HEK293 (cell line): ENCODE results near the gene GAST.
"Not testable (repeated sequence)": the region's sequence is repeated elsewhere in the genome, so short reads cannot be mapped to it uniquely, and the experiment has no call there.

ENCODE experiments used
- CTCF ChIA-PET: fragments of 350-600 bp; formaldehyde crosslinking; extraction: SDS; loops from one replicate; lab custom pipeline; 2021; ENCODE audit warnings: antibody characterized with exemption; lab: Yijun Ruan, JAX
- POLR2A ChIA-PET: fragments of 300-600 bp; formaldehyde crosslinking; extraction: SDS; loops from one replicate; lab custom pipeline; 2020; ENCODE audit warnings: antibody characterized with exemption, inconsistent platforms; lab: Yijun Ruan, JAX
- H3K27ac ChIP-seq: fragments of 200-500 bp; sonication (Bioruptor generic); 2 replicates; pipeline ENCODE4 v1.5.1; 2014; ENCODE audit warnings: low read depth, low read length, control low read depth, inconsistent platforms; ENCODE audit errors: extremely low read depth
- H3K36me3 ChIP-seq, 2 experiments: fragments of 200-500 bp in 1 of 2; sonication (Bioruptor generic) in 1 of 2; 1 replicate in 1 of 2; 2 replicates in 1 of 2; pipeline ENCODE4 v1.5.1; 2014 to 2017; ENCODE audit warnings: inconsistent platforms in 2 of 2, low read length in 2 of 2; ENCODE audit not compliant: control insufficient read depth in 2 of 2, insufficient read depth in 1 of 2
- H3K4me1 ChIP-seq: fragments of 200-500 bp; sonication (Bioruptor generic); 2 replicates; pipeline ENCODE4 v1.5.1; 2014; ENCODE audit warnings: mild to moderate bottlenecking, low read length, inconsistent platforms; ENCODE audit not compliant: control insufficient read depth, insufficient read depth
- H3K4me3 ChIP-seq: 2 replicates; pipeline ENCODE4 v1.5.1; 2011; ENCODE audit warnings: low read depth, mild to moderate bottlenecking, control low read depth, low read length, moderate library complexity
- H3K9me3 ChIP-seq: fragments of 200-500 bp; sonication (Bioruptor generic); 2 replicates; pipeline ENCODE4 v1.5.1; 2014; ENCODE audit warnings: low read depth, low read length, inconsistent platforms; ENCODE audit not compliant: control insufficient read depth, insufficient read depth
- BCL6B ChIP-seq: fragments of 450-650 bp; formaldehyde crosslinking; IDR thresholded peaks from 2 replicates; pipeline ENCODE4 v1.5.1; 2017; ENCODE audit warnings: missing biosample characterization, missing genetic modification characterization
- GLIS2 ChIP-seq: fragments of 450-650 bp; formaldehyde crosslinking; IDR thresholded peaks from 2 replicates; pipeline ENCODE4 v1.5.1; 2016; ENCODE audit warnings: missing biosample characterization, missing genetic modification characterization
- INSM2 ChIP-seq: fragments of 450-650 bp; formaldehyde crosslinking; IDR thresholded peaks from 2 replicates; pipeline ENCODE4 v1.5.1; 2016; ENCODE audit warnings: missing biosample characterization, missing genetic modification characterization
- KLF16 ChIP-seq: fragments of 450-650 bp; formaldehyde crosslinking; IDR thresholded peaks from 2 replicates; pipeline ENCODE4 v1.5.1; 2017; ENCODE audit warnings: missing biosample characterization, missing genetic modification characterization
- PRDM1 ChIP-seq: fragments of 450-650 bp; formaldehyde crosslinking; IDR thresholded peaks from 2 replicates; pipeline ENCODE4; 2016; ENCODE audit warnings: missing biosample characterization, missing genetic modification characterization
- REPIN1 ChIP-seq: fragments of 450-650 bp; formaldehyde crosslinking; IDR thresholded peaks from 2 replicates; pipeline ENCODE4 v1.5.1; 2017; ENCODE audit warnings: missing biosample characterization, missing genetic modification characterization, low read depth
- ZFP3 ChIP-seq: fragments of 450-650 bp; formaldehyde crosslinking; IDR thresholded peaks from 2 replicates; pipeline ENCODE4 v1.5.1; 2016; ENCODE audit warnings: low read depth, missing biosample characterization, missing genetic modification characterization
- ZFP41 ChIP-seq: fragments of 450-650 bp; formaldehyde crosslinking; IDR thresholded peaks from 2 replicates; pipeline ENCODE4 v1.5.1; 2016; ENCODE audit warnings: missing biosample characterization, missing genetic modification characterization, borderline replicate concordance
- ZIC2 ChIP-seq: fragments of 450-650 bp; formaldehyde crosslinking; IDR thresholded peaks from 2 replicates; pipeline ENCODE4 v1.5.1; 2016; ENCODE audit warnings: missing biosample characterization, missing genetic modification characterization
- ZNF169 ChIP-seq: fragments of 450-650 bp; formaldehyde crosslinking; IDR thresholded peaks from 2 replicates; pipeline ENCODE4 v1.5.1; 2016; ENCODE audit warnings: missing biosample characterization, missing genetic modification characterization
- ZNF211 ChIP-seq: fragments of 450-650 bp; formaldehyde crosslinking; IDR thresholded peaks from 2 replicates; pipeline ENCODE4 v1.5.1; 2016; ENCODE audit warnings: low read depth, missing biosample characterization, missing genetic modification characterization
- ZNF324 ChIP-seq: fragments of 450-650 bp; formaldehyde crosslinking; IDR thresholded peaks from 2 replicates; pipeline ENCODE4 v1.5.1; 2016; ENCODE audit warnings: missing biosample characterization, missing genetic modification characterization
- ZNF37A ChIP-seq: fragments of 450-650 bp; IDR thresholded peaks from 2 replicates; pipeline ENCODE4 v1.5.1; 2018; ENCODE audit warnings: missing biosample characterization, missing genetic modification characterization
- ZNF394 ChIP-seq: fragments of 450-650 bp; formaldehyde crosslinking; IDR thresholded peaks from 2 replicates; pipeline ENCODE4 v1.5.1; 2016; ENCODE audit warnings: missing biosample characterization, missing genetic modification characterization, mild to moderate bottlenecking, moderate library complexity, borderline replicate concordance
- ZNF426 ChIP-seq: fragments of 450-650 bp; formaldehyde crosslinking; IDR thresholded peaks from 2 replicates; pipeline ENCODE4 v1.5.1; 2017; ENCODE audit warnings: missing biosample characterization, missing genetic modification characterization, mild to moderate bottlenecking, inconsistent platforms, moderate library complexity
- ZNF48 ChIP-seq: fragments of 450-650 bp; formaldehyde crosslinking; IDR thresholded peaks from 2 replicates; pipeline ENCODE4 v1.5.1; 2016; ENCODE audit warnings: missing biosample characterization, missing genetic modification characterization
- ZNF529 ChIP-seq: fragments of 450-650 bp; formaldehyde crosslinking; IDR thresholded peaks from 2 replicates; pipeline ENCODE4 v1.5.1; 2017; ENCODE audit warnings: missing genetic modification characterization, missing biosample characterization; ENCODE audit not compliant: insufficient replicate concordance
- ZNF600 ChIP-seq: fragments of 450-650 bp; formaldehyde crosslinking; IDR thresholded peaks from 2 replicates; pipeline ENCODE4 v1.5.1; 2016; ENCODE audit warnings: missing biosample characterization, missing genetic modification characterization
- ZNF610 ChIP-seq: fragments of 450-650 bp; formaldehyde crosslinking; IDR thresholded peaks from 2 replicates; pipeline ENCODE4 v1.5.1; 2016; ENCODE audit warnings: missing biosample characterization, missing genetic modification characterization, borderline replicate concordance
- ZNF645 ChIP-seq: fragments of 450-650 bp; formaldehyde crosslinking; IDR thresholded peaks from 2 replicates; pipeline ENCODE4; 2016; ENCODE audit warnings: missing biosample characterization, missing genetic modification characterization
- ZNF707 ChIP-seq: fragments of 450-650 bp; formaldehyde crosslinking; IDR thresholded peaks from 2 replicates; pipeline ENCODE4 v1.5.1; 2016; ENCODE audit warnings: missing biosample characterization, missing genetic modification characterization
- ZNF776 ChIP-seq: fragments of 450-650 bp; formaldehyde crosslinking; IDR thresholded peaks from 2 replicates; pipeline ENCODE4 v1.5.0; 2017; ENCODE audit warnings: missing biosample characterization, missing genetic modification characterization, borderline replicate concordance
- ZNF792 ChIP-seq: fragments of 450-650 bp; formaldehyde crosslinking; IDR thresholded peaks from 2 replicates; pipeline ENCODE4 v1.5.1; 2016; ENCODE audit warnings: missing biosample characterization, missing genetic modification characterization
- ZSCAN5A ChIP-seq: fragments of 450-650 bp; formaldehyde crosslinking; IDR thresholded peaks from 2 replicates; pipeline ENCODE4 v1.5.1; 2016; ENCODE audit warnings: missing biosample characterization, missing genetic modification characterization
- TF ChIP-seq, protein P1 (sequence below): fragments of 450-650 bp; formaldehyde crosslinking; IDR thresholded peaks from 2 replicates; pipeline ENCODE4 v1.5.1; 2016; ENCODE audit warnings: missing biosample characterization, missing genetic modification characterization, low read depth

The GAST gene

DNA sequence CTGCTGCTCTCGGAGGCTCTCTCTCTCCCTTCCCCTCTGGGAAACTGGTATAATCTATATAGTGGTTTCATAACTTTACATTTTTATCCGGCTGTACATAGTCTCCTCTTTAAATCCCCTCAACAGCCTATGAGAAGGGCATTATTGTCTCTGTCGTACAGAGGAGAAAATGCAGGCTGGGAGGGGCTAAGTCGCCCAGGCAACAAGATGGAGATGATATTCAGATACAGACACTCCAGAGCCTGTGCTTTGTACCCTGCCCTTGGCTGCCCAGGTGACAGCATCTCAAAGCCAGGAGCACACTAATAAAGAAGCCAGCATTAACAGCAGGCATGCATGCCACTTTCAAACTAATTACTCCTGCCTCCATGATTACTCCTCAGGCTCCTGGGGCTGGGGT, 28.1 kb upstream of the GAST start:
- Histone ChIP-seq H3K4me3 (no peak overlapping the region), H3K27ac (no peak overlapping the region), H3K9me3 (no peaks in the 10 kb centered on the region), H3K4me1 (no peaks in the 10 kb centered on the region), H3K36me3 (no peaks in the 10 kb centered on the region)
- CTCF ChIA-PET = interaction anchor here (0.6 to 9.2 kb wide), 4 partner anchors 17 to 135 kb away, joined by 3 to 126 read pairs (median 4); no protein-coding TSS in a partner anchor
- POLR2A ChIA-PET = interaction anchor here (0.7 kb wide), 2 partner anchors 19 to 136 kb away, joined by 7 read pairs; no protein-coding TSS in a partner anchor
- TF ChIP-seq ZNF324 (tag by site-specific recombination) (no peak), ZNF792 (no peak), KLF16 (tag by site-specific recombination) (no peak), REPIN1 (tag by site-specific recombination) (no peak), ZNF394 (no peak), ZNF37A (no peak)
- TF ChIP-seq, protein P1, sequence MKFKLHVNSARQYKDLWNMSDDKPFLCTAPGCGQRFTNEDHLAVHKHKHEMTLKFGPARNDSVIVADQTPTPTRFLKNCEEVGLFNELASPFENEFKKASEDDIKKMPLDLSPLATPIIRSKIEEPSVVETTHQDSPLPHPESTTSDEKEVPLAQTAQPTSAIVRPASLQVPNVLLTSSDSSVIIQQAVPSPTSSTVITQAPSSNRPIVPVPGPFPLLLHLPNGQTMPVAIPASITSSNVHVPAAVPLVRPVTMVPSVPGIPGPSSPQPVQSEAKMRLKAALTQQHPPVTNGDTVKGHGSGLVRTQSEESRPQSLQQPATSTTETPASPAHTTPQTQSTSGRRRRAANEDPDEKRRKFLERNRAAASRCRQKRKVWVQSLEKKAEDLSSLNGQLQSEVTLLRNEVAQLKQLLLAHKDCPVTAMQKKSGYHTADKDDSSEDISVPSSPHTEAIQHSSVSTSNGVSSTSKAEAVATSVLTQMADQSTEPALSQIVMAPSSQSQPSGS = no peak

- peaks cover 9 to 15% of the 10 kb centered on the region in 2 experiments; a peak in 2 of 3 replicates for H3K36me3 ChIP-seq
- POLR2A ChIA-PET = interaction anchor here (0.5 kb wide), 1 partner anchor 361 kb away, joined by 4 read pairs; no protein-coding TSS in a partner anchor
- CTCF ChIA-PET = interaction anchor here (1.0 to 1.3 kb wide), 2 partner anchors 19 to 23 kb away, joined by 4 to 7 read pairs; no protein-coding TSS in a partner anchor
- H3K9me3 ChIP-seq, H3K4me3 ChIP-seq, H3K27ac ChIP-seq, H3K4me1 ChIP-seq: not testable (repeated sequence)
Observed at GRCh38 chr17:41685753-41686152, 26.4 kb upstream of the GAST start.

- H3K36me3 ChIP-seq = peaks cover 9 to 20% of the 10 kb centered on the region in 2 experiments; a peak in 2 of 3 replicates
- TF ChIP-seq ZNF707 (no peak), ZNF169 (tag by site-specific recombination) (no peak), ZNF211 (no peak), ZSCAN5A (tag by site-specific recombination) (no peak), INSM2 (tag by site-specific recombination) (no peak), ZNF426 (no peak), ZFP3 (no peak), ZNF600 (tag by site-specific recombination) (no peak), ZNF776 (no peak), ZNF610 (tag by site-specific recombination) (no peak), BCL6B (no peak), GLIS2 (tag by site-specific recombination) (no peak), ZNF529 (tag by site-specific recombination) (no peak), ZNF645 (tag by site-specific recombination) (no peak), PRDM1 (tag by site-specific recombination) (no peak), ZIC2 (tag by site-specific recombination) (no peak), ZNF48 (tag by site-specific recombination) (no peak), ZFP41 (no peak)
- CTCF ChIA-PET = interaction anchor here (1.3 kb wide), 1 partner anchor 23 kb away, joined by 4 read pairs; no protein-coding TSS in a partner anchor
- H3K4me3 ChIP-seq = no peak overlapping the region
- POLR2A ChIA-PET = interaction anchor here (0.5 kb wide), 1 partner anchor 360 kb away, joined by 4 read pairs; no protein-coding TSS in a partner anchor
- no peaks in the 10 kb centered on the region for H3K4me1 ChIP-seq
- no peaks in the 10 kb centered on the region for H3K9me3 ChIP-seq
- no peak overlapping the region for H3K27ac ChIP-seq
Observed at GRCh38 chr17:41686281-41686680, 25.9 kb upstream of the GAST start.
